Right atrium auricular region (tissue), 2 donors: ENCODE results near the gene TMED4. TPM values are rescaled to one million over a fixed set of nuclear protein-coding genes. Genes with fewer than 3 reads are reported as not detected.
A peak's percentile ranks its signal among the peaks of the same experiment; 100 is the strongest.

Experiments
- DNase-seq: peaks from one replicate; pipeline ENCODE4 v3.0.0-alpha.2; 2019; ENCODE audit warnings: low spot score
- H3K27ac ChIP-seq, 2 donors: fragments of 200-600 bp; sonication (generic); 1 replicate in 1 of 2; 2 replicates in 1 of 2; pipeline ENCODE4 v1.5.1; 2016 to 2019
- H3K27me3 ChIP-seq, 2 donors: fragments of 200-600 bp; sonication (generic); one replicate each; pipeline versions ENCODE4 v1.5.1 to v1.6.0; 2017 to 2019
- H3K36me3 ChIP-seq: fragments of 200-600 bp; sonication (generic); one replicate; pipeline ENCODE4 v1.5.1; 2016
- H3K4me1 ChIP-seq, 2 donors: fragments of 200-600 bp; sonication (generic); one replicate each; pipeline versions ENCODE4 v1.5.1 to v1.6.0; 2017 to 2019
- H3K4me3 ChIP-seq, 2 donors: fragments of 200-600 bp; sonication (generic); 1 replicate in 1 of 2; 2 replicates in 1 of 2; pipeline ENCODE4 v1.5.1; 2017 to 2019; ENCODE audit warnings: mild to moderate bottlenecking in 1 of 2, moderate library complexity in 1 of 2
- H3K9me3 ChIP-seq, 2 donors: fragments of 200-600 bp; sonication (generic); one replicate each; pipeline ENCODE4 v1.5.1; 2019
- CTCF ChIP-seq, 2 donors: fragments of 200-600 bp; sonication (generic); IDR thresholded peaks; one replicate each; pipeline ENCODE4 v1.5.1; 2019; ENCODE audit warnings: antibody characterized with exemption in 2 of 2
- total RNA-seq, 2 donors: library from RNA; depleted of rRNA; stranded (reverse); fragments of >200 nt; gene quantifications; one replicate each; pipeline ENCODE4 v1.1.0, GENCODE V29; 2016

TMED4 gene
- total RNA-seq, 2 donors from 2014 or later: 113 to 120 TPM

- TF ChIP-seq CTCF (IDR thresholded peaks at IDR 0.05): no peak
Measured at GRCh38 chr7:44609829-44610228, 27.8 kb upstream of the TMED4 start.

GRCh38 chr7:44608916-44609648 lies 27.1 kb upstream of the TMED4 start:
- H3K4me1 ChIP-seq: peaks cover 0 to 29% of the 10 kb centered on the region in 2 donors
- H3K9me3 ChIP-seq: no peaks in the 10 kb centered on the region
- H3K36me3 ChIP-seq: no peaks in the 10 kb centered on the region
- TF ChIP-seq CTCF (IDR thresholded peaks at IDR 0.05): no peak
- no peak overlapping the region for H3K27ac ChIP-seq
- no peak overlapping the region for H3K4me3 ChIP-seq
- H3K27me3 ChIP-seq: no peaks in the 10 kb centered on the region
- no peak for DNase-seq

More at GRCh38 chr7:44609829-44610228, 27.8 kb upstream of the TMED4 start:
- Histone ChIP-seq H3K36me3 (no peaks in the 10 kb centered on the region), H3K9me3 (no peaks in the 10 kb centered on the region), H3K4me3 (no peak overlapping the region), H3K27me3 (no peaks in the 10 kb centered on the region), H3K4me1 (peaks cover 0 to 30% of the 10 kb centered on the region in 2 donors), H3K27ac (no peak overlapping the region)
- no peak for DNase-seq

GRCh38 chr7:44607141-44608068 lies 25.4 kb upstream of the TMED4 start:
- H3K4me1 ChIP-seq: peaks cover 0 to 29% of the 10 kb centered on the region in 2 donors
- peak overlapping the region; percentile 97 to 99 for H3K27ac ChIP-seq
- TF ChIP-seq CTCF (IDR thresholded peaks at IDR 0.05): no peak
- no peaks in the 10 kb centered on the region for H3K27me3 ChIP-seq
- no peak for DNase-seq
- H3K36me3 ChIP-seq: no peaks in the 10 kb centered on the region
- H3K9me3 ChIP-seq: no peaks in the 10 kb centered on the region
- peak overlapping the region; percentile 60 to 73 for H3K4me3 ChIP-seq

GRCh38 chr7:44606341-44607140 lies 24.5 kb upstream of the TMED4 start, which contains the start of gene OGDH:
TSS of gene OGDH (plus strand) at chr7:44606627. CDS start at chr7:44624344, 17,717 bp downstream.
- no peaks in the 10 kb centered on the region for H3K9me3 ChIP-seq
- peaks cover 0 to 29% of the 10 kb centered on the region in 2 donors for H3K4me1 ChIP-seq
- H3K36me3 ChIP-seq: no peaks in the 10 kb centered on the region
- no peak for TF ChIP-seq CTCF (IDR thresholded peaks at IDR 0.05)
- no peaks in the 10 kb centered on the region for H3K27me3 ChIP-seq
- DNase-seq: peak; percentile 99
- peak within 1 kb of the TSS; percentile 60 to 73 for H3K4me3 ChIP-seq
- peak within 1 kb of the TSS; percentile 97 to 99 for H3K27ac ChIP-seq

- no peaks in the 10 kb centered on the region for H3K9me3 ChIP-seq
- TF ChIP-seq CTCF (IDR thresholded peaks at IDR 0.05): no peak
- no peak for DNase-seq
- H3K4me3 ChIP-seq: no peak overlapping the region
- H3K27ac ChIP-seq: no peak overlapping the region
- no peaks in the 10 kb centered on the region for H3K27me3 ChIP-seq
- peaks cover 0 to 29% of the 10 kb centered on the region in 2 donors for H3K4me1 ChIP-seq
- H3K36me3 ChIP-seq: no peaks in the 10 kb centered on the region
Measured at GRCh38 chr7:44604941-44605340, 22.9 kb upstream of the TMED4 start.
